Upper lobe of right lung (tissue), 1 donor: ENCODE results near the gene CDK5R2. TPM values are rescaled to one million over a fixed set of nuclear protein-coding genes. Genes with fewer than 3 reads are reported as not detected.

ENCODE experiments used
- ATAC-seq: fragments of 200-7000 bp; cut with Tn5 transposase; one replicate; pipeline ENCODE4 v1.9.1; 2020; ENCODE audit warnings: mild to moderate bottlenecking, moderate library complexity
- DNase-seq: peaks from one replicate; pipeline ENCODE4 v3.0.0-alpha.2; 2020
- H3K27ac ChIP-seq: fragments of 200-600 bp; one replicate; pipeline ENCODE4 v1.8.0; 2022
- H3K27me3 ChIP-seq: fragments of 200-600 bp; one replicate; pipeline ENCODE4 v1.8.0; 2022; ENCODE audit warnings: mild to moderate bottlenecking
- H3K36me3 ChIP-seq: fragments of 200-600 bp; one replicate; pipeline ENCODE4 v1.8.0; 2022
- H3K4me1 ChIP-seq: fragments of 200-600 bp; one replicate; pipeline ENCODE4 v1.8.0; 2022
- H3K4me3 ChIP-seq: fragments of 200-600 bp; one replicate; pipeline ENCODE4 v1.8.0; 2022; ENCODE audit warnings: mild to moderate bottlenecking
- H3K9me3 ChIP-seq: fragments of 200-600 bp; one replicate; pipeline ENCODE4 v1.8.0; 2022
- CTCF ChIP-seq: fragments of 200-600 bp; IDR thresholded peaks from one replicate; pipeline ENCODE4 v1.8.0; 2022; ENCODE audit warnings: antibody characterized with exemption
- intact Hi-C: fragments of 100-400 bp; cut with DNase I; formaldehyde crosslinking; loops from one replicate; pipeline ENCODE4 v1.11.0; 2022
- total RNA-seq: library from RNA; stranded (reverse); fragmentation: NEBNext Ultra II Directional; extraction: Animal tissue kit (Norgen Biotek cat#: 25700); gene quantifications from one replicate; pipeline ENCODE4 v1.2.1, GENCODE V29; 2021
- donor health status: DM: no; HTN: yes; CAD: no; lungs with severe emphysema.

The CDK5R2 gene
- total RNA-seq, 1 donor from 2014 or later, result not detected

GRCh38 chr2:218953366-218953954 is 6.0 kb upstream of the CDK5R2 start:
- ATAC-seq (no peak), DNase-seq (no peak)
- intact Hi-C loops, result no loop called here
- no peak overlapping the region for H3K27ac ChIP-seq
- no peak for TF ChIP-seq CTCF
- no peaks in the 10 kb centered on the region for H3K9me3 ChIP-seq
- no peaks in the 10 kb centered on the region for H3K36me3 ChIP-seq
- H3K4me1 ChIP-seq, result no peaks in the 10 kb centered on the region
- H3K4me3 ChIP-seq, result no peak overlapping the region
- peaks cover 27% of the 10 kb centered on the region for H3K27me3 ChIP-seq

- peaks cover 34% of the 10 kb centered on the region for H3K27me3 ChIP-seq
- no peak overlapping the region for H3K4me3 ChIP-seq
- peaks cover 3% of the 10 kb centered on the region for H3K4me1 ChIP-seq
- no peaks in the 10 kb centered on the region for H3K9me3 ChIP-seq
- H3K36me3 ChIP-seq, result no peaks in the 10 kb centered on the region
- ATAC-seq (no peak), DNase-seq (no peak)
- intact Hi-C loops, result no loop called here
- TF ChIP-seq CTCF, result no peak
- H3K27ac ChIP-seq, result no peak overlapping the region
These were observed 4.7 kb upstream of the CDK5R2 start for GRCh38 chr2:218954541-218955300.

- Histone ChIP-seq H3K4me3 (no peak overlapping the region), H3K27ac (no peak overlapping the region), H3K4me1 (peaks cover 3% of the 10 kb centered on the region), H3K36me3 (no peaks in the 10 kb centered on the region), H3K27me3 (peaks cover 41% of the 10 kb centered on the region), H3K9me3 (no peaks in the 10 kb centered on the region)
- ATAC-seq (no peak), DNase-seq (no peak)
- intact Hi-C loops, result no loop called here
- TF ChIP-seq CTCF, result no peak
These were observed 3.4 kb upstream of the CDK5R2 start for GRCh38 chr2:218956039-218956438.

- no peaks in the 10 kb centered on the region for H3K9me3 ChIP-seq
- DNase-seq (no peak), ATAC-seq (no peak)
- intact Hi-C loops, result no loop called here
- H3K4me3 ChIP-seq, result no peak overlapping the region
- no peak overlapping the region for H3K27ac ChIP-seq
- H3K27me3 ChIP-seq, result peaks cover 57% of the 10 kb centered on the region
- no peak for TF ChIP-seq CTCF
- peaks cover 3% of the 10 kb centered on the region for H3K4me1 ChIP-seq
- no peaks in the 10 kb centered on the region for H3K36me3 ChIP-seq
These were observed 1.8 kb upstream of the CDK5R2 start for GRCh38 chr2:218957671-218958070.

- ATAC-seq, result no peak
- no peak for DNase-seq
- intact Hi-C loops, result no loop called here
- TF ChIP-seq CTCF, result no peak
- H3K9me3 ChIP-seq, result no peaks in the 10 kb centered on the region
- peaks cover 64% of the 10 kb centered on the region for H3K27me3 ChIP-seq
- no peaks in the 10 kb centered on the region for H3K36me3 ChIP-seq
- H3K4me3 ChIP-seq, result no peak overlapping the region
- H3K4me1 ChIP-seq, result peaks cover 3% of the 10 kb centered on the region
- no peak overlapping the region for H3K27ac ChIP-seq
These were observed 1.2 kb upstream of the CDK5R2 start for GRCh38 chr2:218958276-218958675.
